Glutamatergic neuron (in vitro differentiated cells): Measurements from ENCODE around the gene IPP. TPM values are rescaled to one million over a fixed set of nuclear protein-coding genes. Genes with fewer than 3 reads are reported as not detected.
"Not testable (repeated sequence)": the region's sequence is repeated elsewhere in the genome, so short reads cannot be mapped to it uniquely, and the experiment has no call there.

Experiments
- DNase-seq: peaks from one replicate; pipeline ENCODE4 v3.0.0; 2022
- H3K27ac Mint-ChIP-seq: one replicate; pipeline ENCODE4 v1.8.0; 2020; ENCODE audit warnings: mild to moderate bottlenecking, mixed read lengths, inconsistent platforms; ENCODE audit not compliant: unreplicated experiment
- H3K27me3 Mint-ChIP-seq: one replicate; pipeline ENCODE4 v1.8.0; 2020; ENCODE audit warnings: mild to moderate bottlenecking, moderate library complexity, mixed read lengths, inconsistent platforms; ENCODE audit not compliant: unreplicated experiment
- H3K36me3 Mint-ChIP-seq: one replicate; pipeline ENCODE4 v1.8.0; 2020; ENCODE audit warnings: mild to moderate bottlenecking, mixed read lengths, inconsistent platforms; ENCODE audit not compliant: unreplicated experiment
- H3K4me1 Mint-ChIP-seq: one replicate; pipeline ENCODE4 v1.8.0; 2020; ENCODE audit warnings: mild to moderate bottlenecking, low read depth, mixed read lengths, inconsistent platforms; ENCODE audit not compliant: unreplicated experiment
- H3K4me3 Mint-ChIP-seq: one replicate; pipeline ENCODE4 v1.8.0; 2020; ENCODE audit warnings: mild to moderate bottlenecking, mixed read lengths, inconsistent platforms; ENCODE audit not compliant: unreplicated experiment
- H3K9me3 Mint-ChIP-seq: one replicate; pipeline ENCODE4 v1.8.0; 2020; ENCODE audit warnings: mild to moderate bottlenecking, moderate library complexity, mixed read lengths, inconsistent platforms; ENCODE audit not compliant: unreplicated experiment
- total RNA-seq: library from RNA; stranded (reverse); fragmentation: NEBNext Ultra II Directional; extraction: Animal tissue kit (Norgen Biotek cat#: 25700); gene quantifications from one replicate; pipeline ENCODE4 v1.2.1, GENCODE V29; 2021; ENCODE audit not compliant: unreplicated experiment
- TF ChIP-seq, protein P1 (sequence below): fragments of 200-600 bp; sonication (generic); IDR thresholded peaks from one replicate; pipeline ENCODE4 v1.5.0; 2021; ENCODE audit not compliant: partially characterized antibody, unreplicated experiment

The IPP gene
- total RNA-seq, 1 donor from 2014 or later, result 20.3 TPM

DNA sequence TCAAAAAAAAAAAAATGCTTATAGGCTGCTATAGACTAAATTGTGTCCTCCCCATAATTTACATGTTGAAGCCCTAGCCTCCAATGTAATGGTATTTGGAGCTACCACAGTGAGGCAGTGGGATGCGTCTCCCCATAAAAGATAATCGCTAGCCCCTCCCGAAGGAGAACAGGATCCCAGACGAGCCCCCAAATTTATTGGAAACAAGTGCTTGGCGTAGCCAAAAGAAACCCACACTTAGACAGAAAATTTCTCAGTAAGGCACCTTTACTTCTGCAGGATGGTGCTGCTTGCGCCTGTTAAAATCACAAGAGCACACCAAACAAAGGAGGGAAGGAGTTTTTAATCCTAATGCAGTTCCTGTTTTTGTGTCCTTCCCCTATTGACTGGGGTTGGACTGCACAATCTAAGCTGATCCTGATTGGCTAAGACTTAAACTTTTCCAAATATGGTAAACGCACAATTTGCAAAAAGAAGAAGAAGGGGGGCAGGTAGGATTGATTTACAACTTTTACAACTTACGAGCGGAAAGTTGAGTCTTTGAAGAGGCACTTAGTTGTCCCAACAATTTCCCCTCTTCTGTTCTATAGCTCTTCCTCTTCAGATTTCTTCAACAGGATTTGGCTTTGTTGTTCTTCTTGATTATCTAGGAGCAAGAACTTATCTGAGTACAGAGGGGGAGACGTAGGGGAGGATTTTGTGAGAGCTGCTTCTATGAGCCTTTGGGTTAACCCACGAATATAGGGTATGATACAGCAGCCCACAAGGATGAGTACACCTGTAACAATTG is 3.0 kb upstream of the IPP start:
- DNase-seq, result no peak
- TF ChIP-seq, protein P1, sequence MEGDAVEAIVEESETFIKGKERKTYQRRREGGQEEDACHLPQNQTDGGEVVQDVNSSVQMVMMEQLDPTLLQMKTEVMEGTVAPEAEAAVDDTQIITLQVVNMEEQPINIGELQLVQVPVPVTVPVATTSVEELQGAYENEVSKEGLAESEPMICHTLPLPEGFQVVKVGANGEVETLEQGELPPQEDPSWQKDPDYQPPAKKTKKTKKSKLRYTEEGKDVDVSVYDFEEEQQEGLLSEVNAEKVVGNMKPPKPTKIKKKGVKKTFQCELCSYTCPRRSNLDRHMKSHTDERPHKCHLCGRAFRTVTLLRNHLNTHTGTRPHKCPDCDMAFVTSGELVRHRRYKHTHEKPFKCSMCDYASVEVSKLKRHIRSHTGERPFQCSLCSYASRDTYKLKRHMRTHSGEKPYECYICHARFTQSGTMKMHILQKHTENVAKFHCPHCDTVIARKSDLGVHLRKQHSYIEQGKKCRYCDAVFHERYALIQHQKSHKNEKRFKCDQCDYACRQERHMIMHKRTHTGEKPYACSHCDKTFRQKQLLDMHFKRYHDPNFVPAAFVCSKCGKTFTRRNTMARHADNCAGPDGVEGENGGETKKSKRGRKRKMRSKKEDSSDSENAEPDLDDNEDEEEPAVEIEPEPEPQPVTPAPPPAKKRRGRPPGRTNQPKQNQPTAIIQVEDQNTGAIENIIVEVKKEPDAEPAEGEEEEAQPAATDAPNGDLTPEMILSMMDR, result no peak
- no peaks in the 10 kb centered on the region for H3K36me3 Mint-ChIP-seq

DNA sequence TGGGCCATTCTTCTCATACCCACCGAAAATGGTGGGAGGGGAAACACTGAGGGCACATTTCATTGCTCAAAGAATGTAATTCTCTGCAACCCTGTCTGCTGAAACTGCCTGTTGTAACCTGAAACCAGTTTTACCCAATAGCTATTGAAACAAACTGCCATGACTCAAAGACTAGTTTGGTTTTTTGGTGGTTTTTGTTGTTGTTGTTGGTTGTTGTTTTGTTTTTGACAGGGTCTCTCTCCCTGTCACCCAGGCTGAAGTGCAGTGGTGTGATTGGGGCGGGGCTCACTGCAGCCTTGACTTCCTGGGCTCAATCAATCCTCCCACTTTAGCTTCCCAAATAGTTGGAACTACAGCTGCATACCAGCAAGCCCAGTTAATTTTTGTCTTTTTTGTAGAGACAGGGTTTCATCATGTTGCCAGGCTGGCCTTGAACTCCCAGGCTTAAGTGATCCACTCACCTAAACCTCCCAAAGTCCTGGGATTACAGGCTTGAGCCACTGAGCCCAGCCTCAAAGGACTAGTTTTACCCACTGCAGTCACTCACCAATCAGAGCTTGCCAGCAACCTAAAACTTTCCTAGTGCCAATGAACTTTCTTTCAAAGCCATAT is 2.1 kb upstream of the IPP start:
- H3K27ac Mint-ChIP-seq, result no peak overlapping the region
- H3K9me3 Mint-ChIP-seq, result peaks cover 7% of the 10 kb centered on the region
- no peaks in the 10 kb centered on the region for H3K36me3 Mint-ChIP-seq
- peaks cover 2% of the 10 kb centered on the region for H3K27me3 Mint-ChIP-seq
- TF ChIP-seq, protein P1, result no peak
- no peak overlapping the region for H3K4me3 Mint-ChIP-seq
- H3K4me1 Mint-ChIP-seq, result peaks cover 3% of the 10 kb centered on the region
- no peak for DNase-seq

More for the DNA sequence above, 3.0 kb upstream of the IPP start:
- Mint-ChIP-seq H3K27me3 (peaks cover 2% of the 10 kb centered on the region), H3K27ac (no peak overlapping the region), H3K4me1 (peaks cover 3% of the 10 kb centered on the region), H3K9me3 (peaks cover 7% of the 10 kb centered on the region), H3K4me3 (no peak overlapping the region)

DNA sequence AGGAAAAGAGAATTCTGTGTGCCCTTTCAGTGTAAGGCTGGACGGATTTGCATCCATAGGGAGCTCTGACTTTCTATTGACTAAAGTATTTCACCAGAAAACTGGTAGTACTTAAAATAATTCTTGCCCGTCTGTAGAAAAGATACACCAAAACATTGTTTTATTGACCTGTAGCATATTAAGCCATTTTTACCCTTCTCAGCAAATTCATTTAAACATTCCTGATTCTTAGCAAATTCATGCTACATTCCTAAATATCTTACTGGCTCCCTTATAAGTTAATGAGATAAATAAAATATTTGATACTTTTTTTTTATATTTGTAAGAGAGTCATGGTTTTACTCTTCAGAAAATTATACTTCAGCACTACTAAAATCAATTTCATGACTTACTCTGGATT is 1.6 kb upstream of the IPP start:
- Mint-ChIP-seq H3K36me3 (no peaks in the 10 kb centered on the region), H3K9me3 (peaks cover 7% of the 10 kb centered on the region), H3K27me3 (peaks cover 2% of the 10 kb centered on the region), H3K4me3 (no peak overlapping the region), H3K4me1 (peaks cover 3% of the 10 kb centered on the region), H3K27ac (no peak overlapping the region)
- TF ChIP-seq, protein P1, result no peak
- no peak for DNase-seq

DNA sequence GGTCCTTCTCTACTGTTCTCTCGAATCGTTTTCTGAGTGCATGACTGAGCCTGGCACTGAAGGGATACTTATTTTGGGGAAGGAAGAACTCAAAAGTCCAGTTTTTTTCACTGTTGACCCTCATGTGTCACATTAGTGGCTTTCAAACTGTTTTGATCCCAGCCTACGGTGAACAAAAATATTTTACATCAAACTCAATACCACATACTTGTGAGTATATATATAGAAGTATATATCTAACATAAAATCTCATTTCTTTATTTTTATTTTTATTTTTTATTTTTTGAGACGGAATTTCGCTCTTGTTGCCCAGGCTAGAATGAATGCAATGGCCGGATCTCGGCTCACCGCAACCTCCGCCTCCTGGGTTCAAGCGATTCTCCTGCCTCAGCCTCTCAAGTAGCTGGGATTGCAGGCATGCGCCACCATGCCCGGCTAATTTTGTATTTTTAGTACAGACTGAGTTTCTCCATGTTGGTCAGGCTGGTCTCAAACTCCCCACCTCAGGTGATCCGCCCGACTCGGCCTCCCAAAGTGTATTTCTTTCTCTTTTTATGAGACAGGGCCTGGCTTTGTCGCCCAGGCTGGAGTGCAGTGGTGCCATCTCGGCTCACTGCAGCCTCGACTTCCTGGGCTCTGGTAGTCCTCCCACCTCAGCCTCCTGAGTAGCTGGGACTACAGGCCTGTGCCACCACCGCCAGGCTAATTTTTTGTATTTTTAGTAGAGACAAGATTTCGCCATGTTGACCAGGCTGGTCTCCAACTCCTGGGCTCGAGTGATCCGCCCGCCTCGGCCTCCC is 786 bp upstream of the IPP start:
- peak overlapping the region; percentile 96 for H3K4me3 Mint-ChIP-seq

DNA sequence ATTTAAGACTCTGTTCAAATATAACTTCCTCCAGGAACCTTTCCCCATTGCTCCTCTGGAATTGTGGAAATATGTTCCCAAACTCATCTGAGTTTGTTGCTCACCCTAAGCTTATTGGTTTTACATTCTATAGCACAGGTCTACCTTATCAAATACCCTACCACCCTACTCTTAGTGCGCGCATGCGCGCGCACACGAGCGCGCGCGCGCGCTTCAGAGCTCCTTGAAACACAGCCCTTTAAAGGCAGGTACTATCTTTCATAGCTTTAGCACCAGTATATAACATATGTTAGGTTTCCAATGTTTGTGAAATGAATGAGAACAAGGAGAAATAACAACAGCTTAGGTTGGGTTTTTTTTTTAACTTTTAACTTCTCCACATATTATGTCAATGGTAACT is 3.5 kb downstream of the IPP start:
- Mint-ChIP-seq H3K27me3 (peaks cover 2% of the 10 kb centered on the region), H3K4me3 (no peak overlapping the region), H3K9me3 (peaks cover 7% of the 10 kb centered on the region), H3K36me3 (peaks cover 5% of the 10 kb centered on the region), H3K27ac (no peak overlapping the region), H3K4me1 (peaks cover 3% of the 10 kb centered on the region)
- TF ChIP-seq, protein P1, result no peak
- no peak for DNase-seq

More for the DNA sequence above, 786 bp upstream of the IPP start:
- not testable (repeated sequence) for H3K27me3 Mint-ChIP-seq, H3K9me3 Mint-ChIP-seq, H3K36me3 Mint-ChIP-seq, H3K4me1 Mint-ChIP-seq, DNase-seq
- peak overlapping the region; percentile 94 for H3K27ac Mint-ChIP-seq

DNA sequence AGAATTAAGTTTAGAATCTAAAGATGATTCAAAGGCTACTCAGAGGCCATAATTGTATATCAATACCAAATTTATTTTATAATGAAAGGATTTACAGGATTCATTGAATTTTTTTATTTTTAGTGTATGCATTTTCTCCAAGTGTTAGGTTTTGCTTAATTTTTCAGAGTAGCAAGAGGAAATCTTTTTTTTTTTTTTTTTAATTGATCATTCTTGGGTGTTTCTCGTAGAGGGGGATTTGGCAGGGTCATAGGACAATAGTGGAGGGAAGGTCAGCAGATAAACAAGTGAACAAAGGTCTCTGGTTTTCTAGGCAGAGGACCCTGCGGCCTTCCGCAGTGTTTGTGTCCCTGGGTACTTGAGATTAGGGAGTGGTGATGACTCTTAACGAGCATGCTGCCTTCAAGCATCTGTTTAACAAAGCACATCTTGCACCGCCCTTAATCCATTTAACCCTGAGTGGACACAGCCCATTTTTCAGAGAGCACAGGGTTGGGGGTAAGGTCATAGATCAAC is 10.8 kb downstream of the IPP start:
- Mint-ChIP-seq H3K36me3 (peaks cover 15% of the 10 kb centered on the region), H3K27ac (peak overlapping the region; percentile 62)
- H3K27me3 Mint-ChIP-seq, H3K4me1 Mint-ChIP-seq, H3K4me3 Mint-ChIP-seq, H3K9me3 Mint-ChIP-seq, DNase-seq: not testable (repeated sequence)
